Smooth muscle cell (in vitro differentiated cells): ENCODE data around the gene GTF2F2. TPM values are rescaled to one million over a fixed set of nuclear protein-coding genes. Genes with fewer than 3 reads are reported as not detected.
"Not testable (repeated sequence)": the region's sequence is repeated elsewhere in the genome, so short reads cannot be mapped to it uniquely, and the experiment has no call there.

Experiments used
- DNase-seq: peaks from one replicate; lab custom pipeline; 2025; ENCODE audit not compliant: unreplicated experiment; lab: John Stamatoyannopoulos, UW
- H2AFZ ChIP-seq: fragments of 200-600 bp; sonication (generic); 2 replicates; pipeline ENCODE4 v1.6.0; 2016; ENCODE audit warnings: antibody characterized with exemption, low read depth, mild to moderate bottlenecking
- H3F3A ChIP-seq: fragments of 200-600 bp; sonication (generic); 2 replicates; pipeline ENCODE4 v1.6.0; 2017; ENCODE audit warnings: antibody characterized with exemption, low read depth
- H3K27ac ChIP-seq: fragments of 200-600 bp; sonication (generic); 2 replicates; pipeline ENCODE4 v1.5.1; 2016; ENCODE audit warnings: low read depth, mild to moderate bottlenecking
- H3K27me3 ChIP-seq: fragments of 200-600 bp; sonication (generic); 2 replicates; pipeline ENCODE4 v1.6.1; 2016; ENCODE audit warnings: low read depth, mild to moderate bottlenecking
- H3K36me3 ChIP-seq: fragments of 200-600 bp; sonication (generic); 2 replicates; pipeline ENCODE4 v1.5.1; 2016; ENCODE audit warnings: low read depth
- H3K4me1 ChIP-seq: fragments of 200-600 bp; sonication (generic); 2 replicates; pipeline ENCODE4 v1.5.1; 2016; ENCODE audit warnings: low read depth
- H3K4me2 ChIP-seq: fragments of 200-600 bp; sonication (generic); 2 replicates; pipeline ENCODE4 v1.6.0; 2016; ENCODE audit warnings: mild to moderate bottlenecking
- H3K4me3 ChIP-seq: fragments of 200-600 bp; sonication (generic); 2 replicates; pipeline ENCODE4 v1.5.1; 2016; ENCODE audit warnings: mild to moderate bottlenecking
- H3K79me2 ChIP-seq: fragments of 200-600 bp; sonication (generic); 2 replicates; pipeline ENCODE4 v1.6.0; 2016; ENCODE audit warnings: low read depth, mild to moderate bottlenecking
- H3K9ac ChIP-seq: fragments of 200-600 bp; sonication (generic); 2 replicates; pipeline ENCODE4 v1.6.0; 2016; ENCODE audit warnings: low read depth
- H3K9me3 ChIP-seq: fragments of 200-600 bp; sonication (generic); replicated peaks from 2 replicates; pipeline ENCODE4 v1.5.1; 2016; ENCODE audit warnings: low read depth
- H4K20me1 ChIP-seq: fragments of 200-600 bp; sonication (generic); 2 replicates; pipeline ENCODE4 v1.6.0; 2016; ENCODE audit warnings: low read depth
- WGBS: methylation state at CpG from one replicate; pipeline ENCODE4 v1.1.7; 2016; ENCODE audit warnings: low lambda C conversion rate; 5-methylcytosine and 5-hydroxymethylcytosine counted together
- polyA plus RNA-seq: library from polyadenylated mRNA; unstranded; fragments of >200 nt; fragmentation: Nextera tagmentation; extraction: Ambion mirVana; gene quantifications from 2 replicates; pipeline ENCODE4 v1.2.1, GENCODE V29; 2016
- total RNA-seq: library from RNA; depleted of rRNA; stranded (reverse); fragments of >200 nt; gene quantifications from 2 replicates; pipeline ENCODE4 v1.2.3, GENCODE V29; 2014
- TF ChIP-seq, protein P1 (sequence below): fragments of 200-600 bp; sonication (generic); IDR thresholded peaks from 2 replicates; pipeline ENCODE4 v1.5.1; 2017; ENCODE audit warnings: borderline replicate concordance, mild to moderate bottlenecking, antibody characterized with exemption; ENCODE audit not compliant: insufficient read depth, poor library complexity, severe bottlenecking

Gene GTF2F2
- total and polyA plus RNA-seq, 2 experiments from 2014 or later = 11.2 to 28.1 TPM

DNA sequence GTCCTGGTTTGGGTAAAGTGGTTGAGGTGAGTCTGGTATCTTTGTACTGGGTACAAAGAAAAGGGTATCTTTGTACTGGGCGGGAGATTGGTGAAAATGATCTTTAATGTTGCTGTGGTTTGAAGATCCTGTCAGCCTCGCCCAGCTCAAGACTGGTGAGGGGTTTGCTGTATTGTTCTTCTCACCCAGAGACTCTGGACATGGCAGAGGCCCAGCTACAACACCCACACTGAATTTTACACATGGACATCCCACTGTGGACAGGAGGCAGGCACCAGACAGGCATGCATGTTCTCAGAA lies 177.8 kb downstream of the GTF2F2 start:
- Histone ChIP-seq H3K4me3 (no peak overlapping the region), H3K4me1 (no peaks in the 10 kb centered on the region), H3K27me3 (peaks cover 11% of the 10 kb centered on the region), H2AFZ (no peak overlapping the region), H3K79me2 (no peaks in the 10 kb centered on the region), H3K36me3 (no peaks in the 10 kb centered on the region), H3K4me2 (no peak overlapping the region), H3F3A (no peaks in the 10 kb centered on the region), H3K9ac (no peak overlapping the region), H4K20me1 (no peaks in the 10 kb centered on the region), H3K27ac (no peak overlapping the region), H3K9me3 (no peaks in the 10 kb centered on the region)
- 100% methylated on average over 2 of the region's 2 CpGs for WGBS
- TF ChIP-seq, protein P1, sequence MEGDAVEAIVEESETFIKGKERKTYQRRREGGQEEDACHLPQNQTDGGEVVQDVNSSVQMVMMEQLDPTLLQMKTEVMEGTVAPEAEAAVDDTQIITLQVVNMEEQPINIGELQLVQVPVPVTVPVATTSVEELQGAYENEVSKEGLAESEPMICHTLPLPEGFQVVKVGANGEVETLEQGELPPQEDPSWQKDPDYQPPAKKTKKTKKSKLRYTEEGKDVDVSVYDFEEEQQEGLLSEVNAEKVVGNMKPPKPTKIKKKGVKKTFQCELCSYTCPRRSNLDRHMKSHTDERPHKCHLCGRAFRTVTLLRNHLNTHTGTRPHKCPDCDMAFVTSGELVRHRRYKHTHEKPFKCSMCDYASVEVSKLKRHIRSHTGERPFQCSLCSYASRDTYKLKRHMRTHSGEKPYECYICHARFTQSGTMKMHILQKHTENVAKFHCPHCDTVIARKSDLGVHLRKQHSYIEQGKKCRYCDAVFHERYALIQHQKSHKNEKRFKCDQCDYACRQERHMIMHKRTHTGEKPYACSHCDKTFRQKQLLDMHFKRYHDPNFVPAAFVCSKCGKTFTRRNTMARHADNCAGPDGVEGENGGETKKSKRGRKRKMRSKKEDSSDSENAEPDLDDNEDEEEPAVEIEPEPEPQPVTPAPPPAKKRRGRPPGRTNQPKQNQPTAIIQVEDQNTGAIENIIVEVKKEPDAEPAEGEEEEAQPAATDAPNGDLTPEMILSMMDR = no peak
- DNase-seq = no peak

- H3K27ac ChIP-seq, H3K79me2 ChIP-seq, H3K4me1 ChIP-seq, H4K20me1 ChIP-seq, H3K4me2 ChIP-seq, DNase-seq, H3K9ac ChIP-seq, H3F3A ChIP-seq, H3K36me3 ChIP-seq, H2AFZ ChIP-seq, H3K9me3 ChIP-seq, H3K4me3 ChIP-seq: not testable (repeated sequence)
- 100% methylated on average over 3 of the region's 3 CpGs for WGBS
- peaks cover 11% of the 10 kb centered on the region for H3K27me3 ChIP-seq
These were observed 178.2 kb downstream of the GTF2F2 start for GRCh38 chr13:45298550-45298949.

DNA sequence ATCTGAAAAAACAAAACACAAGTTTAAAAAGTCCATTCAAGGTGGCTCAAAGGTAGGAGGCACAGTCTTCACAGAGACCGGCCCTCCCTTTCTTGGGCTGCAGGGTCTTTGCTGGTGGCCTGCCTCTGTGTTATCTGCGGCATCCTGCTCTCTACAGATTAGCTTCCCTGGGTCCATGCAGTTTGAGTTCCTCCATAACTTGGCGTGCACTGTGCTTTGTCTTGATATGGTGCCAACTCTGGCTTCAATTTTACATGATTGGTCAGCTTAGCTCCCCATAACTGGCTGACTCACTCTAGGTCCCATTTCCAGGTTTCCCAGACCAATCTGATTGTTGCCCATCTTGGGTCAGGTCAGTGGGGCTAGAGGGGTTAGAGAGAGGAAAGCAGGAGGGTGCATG lies 178.9 kb downstream of the GTF2F2 start:
- 92% methylated on average over 3 of the region's 3 CpGs for WGBS
- no peaks in the 10 kb centered on the region for H3F3A ChIP-seq
- no peaks in the 10 kb centered on the region for H3K9me3 ChIP-seq
- H4K20me1 ChIP-seq = no peaks in the 10 kb centered on the region
- no peak overlapping the region for H3K27ac ChIP-seq
- no peaks in the 10 kb centered on the region for H3K79me2 ChIP-seq
- peaks cover 11% of the 10 kb centered on the region for H3K27me3 ChIP-seq
- no peak for DNase-seq
- H3K4me2 ChIP-seq = no peak overlapping the region
- no peak overlapping the region for H3K9ac ChIP-seq
- H2AFZ ChIP-seq = no peak overlapping the region
- TF ChIP-seq, protein P1 = no peak
- no peaks in the 10 kb centered on the region for H3K4me1 ChIP-seq
- H3K36me3 ChIP-seq = no peaks in the 10 kb centered on the region
- H3K4me3 ChIP-seq = no peak overlapping the region

DNA sequence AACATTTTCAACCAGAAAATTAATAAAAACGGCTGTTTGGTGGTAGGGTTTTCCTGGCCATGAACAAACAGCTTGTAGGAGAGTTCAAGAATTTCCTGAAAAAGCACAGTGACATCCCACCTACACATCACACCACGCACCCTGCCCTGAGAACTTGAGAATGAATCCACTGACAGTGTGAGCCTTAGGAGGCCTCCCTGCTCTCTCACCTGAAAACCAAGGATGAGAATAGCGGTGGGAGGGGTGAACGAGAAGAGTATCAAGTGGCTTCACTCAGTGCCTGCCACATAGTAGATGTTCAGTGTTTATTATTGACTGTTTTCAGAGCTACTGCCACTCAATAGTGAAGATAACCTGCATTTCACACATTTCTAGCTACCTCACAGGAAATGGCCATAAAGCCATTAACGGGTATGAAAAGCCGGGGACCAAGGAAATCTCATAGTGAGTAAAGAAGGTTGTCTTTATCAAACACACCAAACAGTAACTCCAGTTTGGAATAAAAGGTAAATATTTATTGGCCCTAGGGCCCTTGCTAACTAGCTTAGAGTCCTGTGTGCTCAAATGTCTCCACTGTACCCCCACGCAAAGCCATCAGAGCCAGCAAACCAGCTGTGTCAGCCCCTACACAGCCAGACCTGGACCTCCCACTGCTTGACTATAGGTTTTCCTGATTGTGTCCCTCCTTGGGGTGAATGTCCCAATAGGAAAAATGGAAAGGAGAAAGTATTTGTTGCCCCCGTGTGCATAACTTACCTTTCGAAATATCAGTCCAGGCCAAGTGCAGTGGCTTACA lies 180.1 kb downstream of the GTF2F2 start:
- no peak overlapping the region for H3K27ac ChIP-seq
- no peaks in the 10 kb centered on the region for H3F3A ChIP-seq
- H3K79me2 ChIP-seq = no peaks in the 10 kb centered on the region
- H3K4me1 ChIP-seq = no peaks in the 10 kb centered on the region
- H3K9ac ChIP-seq = no peak overlapping the region
- no peak for DNase-seq
- no peak overlapping the region for H2AFZ ChIP-seq
- no peaks in the 10 kb centered on the region for H3K9me3 ChIP-seq
- TF ChIP-seq, protein P1 = no peak
- H3K4me2 ChIP-seq = no peak overlapping the region
- no peaks in the 10 kb centered on the region for H3K36me3 ChIP-seq
- peaks cover 11% of the 10 kb centered on the region for H3K27me3 ChIP-seq
- H3K4me3 ChIP-seq = no peak overlapping the region
- no peaks in the 10 kb centered on the region for H4K20me1 ChIP-seq
- WGBS = 90% methylated on average over 9 of the region's 9 CpGs
